NB4 (cell line): Measurements from ENCODE around the gene MYCBPAP.
A peak's percentile ranks its signal among the peaks of the same experiment; 100 is the strongest.

ENCODE experiments used
- DNase-seq: peaks from one replicate; pipeline ENCODE4 v3.0.0; 2010; ENCODE audit warnings: low read depth
- H3K4me3 ChIP-seq: one replicate; pipeline ENCODE4 v1.5.1; 2011; ENCODE audit warnings: mild to moderate bottlenecking, low read depth, low read length, moderate library complexity
- MYC ChIP-seq: IDR thresholded peaks from 2 replicates; pipeline ENCODE4 v1.6.1; 2011; ENCODE audit warnings: low read depth, low read length
- POLR2A ChIP-seq: IDR thresholded peaks from 2 replicates; pipeline ENCODE4 v1.6.1; 2011; ENCODE audit warnings: mild to moderate bottlenecking; ENCODE audit not compliant: insufficient read length; ENCODE audit errors: extremely low read depth
- TF ChIP-seq, protein P1 (sequence below): IDR thresholded peaks from one replicate; pipeline ENCODE4 v1.5.1; 2012; ENCODE audit warnings: low read depth, low read length
- TF ChIP-seq, protein P2 (sequence below): IDR thresholded peaks from 2 replicates; pipeline ENCODE4 v1.6.1; 2011; ENCODE audit warnings: low read depth, low read length

MYCBPAP gene

DNA sequence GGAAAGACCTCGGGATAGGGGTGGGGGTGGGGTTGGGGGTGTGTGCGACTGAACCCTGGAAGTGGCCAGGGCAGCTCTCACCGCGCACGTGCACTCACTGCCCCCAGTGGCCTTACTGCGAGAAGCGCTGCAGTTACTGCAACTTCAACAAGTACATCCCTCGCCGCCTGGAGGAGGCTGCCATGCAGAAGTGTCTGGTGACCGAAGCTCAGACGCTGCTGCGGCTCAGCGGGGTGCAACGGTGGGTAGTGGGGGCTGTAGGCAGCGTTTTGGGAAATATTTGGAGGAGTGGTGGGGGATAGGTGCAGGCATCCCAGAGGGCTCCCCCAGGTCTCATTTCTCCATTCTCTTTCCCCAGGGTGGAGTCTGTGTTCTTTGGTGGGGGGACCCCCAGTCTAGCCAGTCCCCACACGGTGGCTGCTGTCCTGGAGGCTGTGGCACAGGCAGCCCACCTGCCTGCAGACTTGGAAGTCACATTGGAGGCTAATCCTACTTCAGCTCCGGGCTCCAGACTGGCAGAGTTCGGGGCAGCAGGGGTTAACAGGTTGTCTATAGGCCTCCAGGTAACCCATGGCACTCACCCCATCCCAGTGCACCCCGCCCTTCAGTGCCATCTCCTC is 28.6 kb upstream of the MYCBPAP start:
- peak; percentile 90 for DNase-seq
- TF ChIP-seq, protein P1, sequence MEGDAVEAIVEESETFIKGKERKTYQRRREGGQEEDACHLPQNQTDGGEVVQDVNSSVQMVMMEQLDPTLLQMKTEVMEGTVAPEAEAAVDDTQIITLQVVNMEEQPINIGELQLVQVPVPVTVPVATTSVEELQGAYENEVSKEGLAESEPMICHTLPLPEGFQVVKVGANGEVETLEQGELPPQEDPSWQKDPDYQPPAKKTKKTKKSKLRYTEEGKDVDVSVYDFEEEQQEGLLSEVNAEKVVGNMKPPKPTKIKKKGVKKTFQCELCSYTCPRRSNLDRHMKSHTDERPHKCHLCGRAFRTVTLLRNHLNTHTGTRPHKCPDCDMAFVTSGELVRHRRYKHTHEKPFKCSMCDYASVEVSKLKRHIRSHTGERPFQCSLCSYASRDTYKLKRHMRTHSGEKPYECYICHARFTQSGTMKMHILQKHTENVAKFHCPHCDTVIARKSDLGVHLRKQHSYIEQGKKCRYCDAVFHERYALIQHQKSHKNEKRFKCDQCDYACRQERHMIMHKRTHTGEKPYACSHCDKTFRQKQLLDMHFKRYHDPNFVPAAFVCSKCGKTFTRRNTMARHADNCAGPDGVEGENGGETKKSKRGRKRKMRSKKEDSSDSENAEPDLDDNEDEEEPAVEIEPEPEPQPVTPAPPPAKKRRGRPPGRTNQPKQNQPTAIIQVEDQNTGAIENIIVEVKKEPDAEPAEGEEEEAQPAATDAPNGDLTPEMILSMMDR, result peak; percentile 57
- TF ChIP-seq, protein P2, sequence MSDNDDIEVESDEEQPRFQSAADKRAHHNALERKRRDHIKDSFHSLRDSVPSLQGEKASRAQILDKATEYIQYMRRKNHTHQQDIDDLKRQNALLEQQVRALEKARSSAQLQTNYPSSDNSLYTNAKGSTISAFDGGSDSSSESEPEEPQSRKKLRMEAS, result peak; percentile 95
- TF ChIP-seq MYC (peak; percentile 92), POLR2A (no peak)
- peak overlapping the region; percentile 85 for H3K4me3 ChIP-seq

DNA sequence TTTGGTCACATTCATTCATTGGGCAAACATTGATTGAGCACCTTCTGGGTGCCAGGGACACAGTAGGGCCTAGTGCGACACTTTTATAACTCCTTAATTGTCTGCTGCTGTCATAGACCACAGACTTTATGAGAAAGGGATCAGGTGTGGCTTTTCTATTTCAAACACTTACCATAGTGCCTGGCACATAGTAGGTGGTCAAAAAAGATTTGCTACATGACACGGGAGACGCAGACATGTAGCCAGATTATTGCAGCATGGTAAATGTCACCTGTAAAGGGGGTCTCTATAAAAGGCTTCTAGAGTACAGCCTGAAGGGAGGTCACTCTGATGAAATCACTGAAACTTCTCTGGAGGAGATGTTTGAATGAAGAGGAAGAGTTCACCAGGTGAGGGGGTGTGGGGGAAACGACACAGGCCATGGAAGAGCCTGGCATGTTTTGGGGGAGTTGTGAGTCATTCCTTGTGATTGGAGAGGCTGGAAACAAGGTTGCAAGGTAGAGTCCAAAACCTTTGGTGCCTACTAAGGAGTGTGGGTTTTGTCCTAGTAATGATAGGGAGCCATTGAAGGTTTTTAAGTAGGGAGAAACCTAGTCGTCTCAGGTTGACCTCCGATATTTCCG is 28.0 kb upstream of the MYCBPAP start:
- DNase-seq, result no peak
- no peak for TF ChIP-seq POLR2A
- TF ChIP-seq, protein P2, result no peak
- TF ChIP-seq MYC, result no peak
- TF ChIP-seq, protein P1, result no peak
- H3K4me3 ChIP-seq, result peak overlapping the region; percentile 85

DNA sequence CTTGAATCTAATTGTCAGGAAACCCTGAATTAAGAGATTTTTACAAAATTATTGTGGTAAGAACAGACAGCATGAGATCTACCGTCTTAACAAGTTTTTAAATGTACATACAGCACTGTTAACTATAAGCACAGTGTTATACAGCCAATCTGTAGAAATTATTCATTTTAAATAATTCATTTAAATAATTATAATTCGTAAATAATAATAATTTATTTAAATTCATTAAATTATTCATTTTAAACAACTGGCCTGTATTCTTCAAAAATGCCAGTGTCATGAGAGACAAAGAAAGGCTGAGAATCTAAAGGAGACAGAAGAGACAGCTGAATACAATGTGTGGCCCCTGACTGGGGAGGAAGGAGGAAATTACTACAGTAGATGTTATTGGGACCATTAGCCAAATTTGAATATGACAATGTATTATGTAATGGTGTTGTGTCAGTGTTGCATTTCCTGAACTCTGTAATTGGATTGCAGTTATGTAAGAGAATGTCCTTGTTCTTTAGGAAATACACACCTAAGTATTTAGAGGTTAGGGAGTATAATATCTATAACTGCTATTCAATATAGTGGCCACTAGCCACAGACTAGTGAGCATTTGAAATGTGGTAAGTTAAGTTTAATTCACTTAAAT is 27.3 kb upstream of the MYCBPAP start:
- TF ChIP-seq MYC (no peak), POLR2A (no peak)
- TF ChIP-seq, protein P2, result no peak
- TF ChIP-seq, protein P1, result no peak
- no peak overlapping the region for H3K4me3 ChIP-seq
- DNase-seq, result peak; percentile 51

DNA sequence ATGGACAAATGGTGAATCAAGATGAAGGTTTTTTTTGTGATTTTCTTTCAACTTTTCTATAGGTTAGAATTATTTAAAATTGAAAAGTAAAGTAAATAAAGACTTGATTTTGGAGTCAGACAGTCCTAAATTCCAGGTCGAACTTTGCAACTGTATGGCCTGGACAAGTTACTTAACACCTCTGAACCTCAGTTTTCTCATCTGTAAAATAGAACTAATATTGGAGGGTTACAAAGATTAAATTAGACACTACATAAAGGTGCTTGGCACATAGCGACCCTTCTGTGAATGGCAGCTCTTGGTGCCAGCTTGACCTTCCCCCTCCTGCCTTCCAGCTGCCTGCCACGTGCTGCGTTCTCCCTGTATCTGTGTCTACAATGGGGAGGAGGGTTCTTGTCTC is 26.6 kb upstream of the MYCBPAP start:
- TF ChIP-seq MYC, result no peak
- TF ChIP-seq POLR2A, result no peak
- TF ChIP-seq, protein P1, result no peak
- TF ChIP-seq, protein P2, result no peak
- no peak for DNase-seq
- no peak overlapping the region for H3K4me3 ChIP-seq

- DNase-seq, result no peak
- H3K4me3 ChIP-seq, result no peak overlapping the region
- TF ChIP-seq MYC (no peak), POLR2A (no peak)
- TF ChIP-seq, protein P1, result no peak
- TF ChIP-seq, protein P2, result no peak
Measured at GRCh38 chr17:50482110-50482509, 26.1 kb upstream of the MYCBPAP start.
